GM18867 (cell line): ENCODE measurements around the gene TRMT6.

Experiments
- ATAC-seq: cut with Tn5 transposase; IDR thresholded peaks from one replicate; pipeline ENCODE4 v1.9.1; 2021; ENCODE audit warnings: mild to moderate bottlenecking, moderate library complexity; ENCODE audit not compliant: unreplicated experiment

The TRMT6 gene

GRCh38 chr20:5967469-5967868, 17.1 kb upstream of the TRMT6 start:
- ATAC-seq, result no peak

GRCh38 chr20:5949943-5950270, 426 bp downstream of the TRMT6 start:
- ATAC-seq, result no peak

- ATAC-seq, result no peak
Measured at GRCh38 chr20:5947276-5947675, 3.1 kb downstream of the TRMT6 start.

- no peak for ATAC-seq
Measured at GRCh38 chr20:5945963-5946362, 4.4 kb downstream of the TRMT6 start.

GRCh38 chr20:5938456-5939029, 11.8 kb downstream of the TRMT6 start:
- ATAC-seq, result no peak

- ATAC-seq, result no peak
Measured at GRCh38 chr20:5936238-5936637, 14.1 kb downstream of the TRMT6 start.

- no peak for ATAC-seq
Measured at GRCh38 chr20:5935384-5935783, 14.9 kb downstream of the TRMT6 start.

GRCh38 chr20:5933802-5934436, 16.4 kb downstream of the TRMT6 start:
- no peak for ATAC-seq

GRCh38 chr20:5932796-5933195, 17.5 kb downstream of the TRMT6 start:
- ATAC-seq, result no peak

- no peak for ATAC-seq
Measured at GRCh38 chr20:5931411-5931810, 18.9 kb downstream of the TRMT6 start.

- ATAC-seq, result no peak
Measured at GRCh38 chr20:5928836-5929715, 21.3 kb downstream of the TRMT6 start.

- no peak for ATAC-seq
Measured at GRCh38 chr20:5927749-5928462, 22.4 kb downstream of the TRMT6 start.

- ATAC-seq, result no peak
Measured at GRCh38 chr20:5925551-5925950, 24.8 kb downstream of the TRMT6 start.

GRCh38 chr20:5923493-5923892, 26.8 kb downstream of the TRMT6 start:
- ATAC-seq, result no peak

GRCh38 chr20:5920581-5920980, 29.8 kb downstream of the TRMT6 start:
- ATAC-seq, result no peak

- no peak for ATAC-seq
Measured at GRCh38 chr20:5919626-5920544, 30.4 kb downstream of the TRMT6 start.

- ATAC-seq, result no peak
Measured at GRCh38 chr20:5918856-5919625, 31.3 kb downstream of the TRMT6 start.

- no peak for ATAC-seq
Measured at GRCh38 chr20:5914859-5915258, 35.5 kb downstream of the TRMT6 start.

- ATAC-seq, result no peak
Measured at GRCh38 chr20:5913166-5913565, 37.2 kb downstream of the TRMT6 start.

- no peak for ATAC-seq
Measured at GRCh38 chr20:5910186-5910585, 40.1 kb downstream of the TRMT6 start.
